OCI-LY3 (cell line): ENCODE results near the gene DUS2.

ENCODE experiments used
- H2AFZ ChIP-seq: fragments of 200-600, 300-600 bp; shearing (Covaris generic); 2 replicates; pipeline ENCODE4 v1.6.0; 2014; ENCODE audit warnings: antibody characterized with exemption, low read depth, low read length
- H3K27ac ChIP-seq: fragments of 200-600, 300-600 bp; sonication (generic); 2 replicates; pipeline ENCODE4 v1.5.1; 2014; ENCODE audit warnings: mild to moderate bottlenecking, low read length, moderate library complexity, mixed read lengths
- H3K27me3 ChIP-seq: fragments of 200-600, 300-600 bp; sonication (generic); 2 replicates; pipeline ENCODE4 v1.6.1; 2014; ENCODE audit warnings: low read depth, low read length, mixed read lengths
- H3K36me3 ChIP-seq: fragments of 200-600, 300-600 bp; sonication (generic); replicated peaks from 2 replicates; pipeline ENCODE3; 2014; ENCODE audit warnings: low read depth, low read length, mixed read lengths
- H3K4me1 ChIP-seq: fragments of 300-600, 200-600 bp; sonication (generic); 2 replicates; pipeline ENCODE4 v1.6.1; 2014; ENCODE audit warnings: low read length, mixed read lengths
- H3K4me2 ChIP-seq: fragments of 200-600, 300-600 bp; sonication (generic); 2 replicates; pipeline ENCODE4 v1.6.1; 2014; ENCODE audit warnings: low read length, mixed read lengths
- H3K4me3 ChIP-seq: fragments of 300-600, 200-600 bp; sonication (generic); 2 replicates; pipeline ENCODE4 v1.5.1; 2014; ENCODE audit warnings: antibody characterized with exemption, mild to moderate bottlenecking, low read length, moderate library complexity
- H3K79me2 ChIP-seq: fragments of 300-600, 200-600 bp; shearing (Covaris generic); 2 replicates; pipeline ENCODE4 v1.6.1; 2014; ENCODE audit warnings: mild to moderate bottlenecking, low read length, mixed read lengths
- H3K9ac ChIP-seq: fragments of 300-600, 200-600 bp; shearing (Covaris generic); 2 replicates; pipeline ENCODE4 v1.6.0; 2014; ENCODE audit warnings: mild to moderate bottlenecking, low read length, moderate library complexity
- H3K9me3 ChIP-seq: fragments of 200-600, 300-600 bp; shearing (Covaris generic); 2 replicates; pipeline ENCODE4 v1.6.1; 2014; ENCODE audit warnings: low read length, mixed read lengths; ENCODE audit not compliant: insufficient read depth
- H4K20me1 ChIP-seq: fragments of 200-600, 300-600 bp; sonication (generic); 2 replicates; pipeline ENCODE4 v1.6.1; 2016; ENCODE audit warnings: low read length, mixed read lengths; ENCODE audit not compliant: insufficient read depth
- CTCF ChIP-seq: fragments of 200-600, 300-600 bp; sonication (generic); IDR thresholded peaks from 2 replicates; pipeline ENCODE4 v1.5.1; 2014; ENCODE audit warnings: antibody characterized with exemption, low read length, low read depth
- EZH2phosphoT487 ChIP-seq: fragments of 200-600 bp; shearing (Covaris generic); IDR thresholded peaks from 2 replicates; pipeline ENCODE4 v1.6.1; 2018; ENCODE audit warnings: antibody characterized with exemption, mixed run types, low read depth

Gene DUS2

DNA sequence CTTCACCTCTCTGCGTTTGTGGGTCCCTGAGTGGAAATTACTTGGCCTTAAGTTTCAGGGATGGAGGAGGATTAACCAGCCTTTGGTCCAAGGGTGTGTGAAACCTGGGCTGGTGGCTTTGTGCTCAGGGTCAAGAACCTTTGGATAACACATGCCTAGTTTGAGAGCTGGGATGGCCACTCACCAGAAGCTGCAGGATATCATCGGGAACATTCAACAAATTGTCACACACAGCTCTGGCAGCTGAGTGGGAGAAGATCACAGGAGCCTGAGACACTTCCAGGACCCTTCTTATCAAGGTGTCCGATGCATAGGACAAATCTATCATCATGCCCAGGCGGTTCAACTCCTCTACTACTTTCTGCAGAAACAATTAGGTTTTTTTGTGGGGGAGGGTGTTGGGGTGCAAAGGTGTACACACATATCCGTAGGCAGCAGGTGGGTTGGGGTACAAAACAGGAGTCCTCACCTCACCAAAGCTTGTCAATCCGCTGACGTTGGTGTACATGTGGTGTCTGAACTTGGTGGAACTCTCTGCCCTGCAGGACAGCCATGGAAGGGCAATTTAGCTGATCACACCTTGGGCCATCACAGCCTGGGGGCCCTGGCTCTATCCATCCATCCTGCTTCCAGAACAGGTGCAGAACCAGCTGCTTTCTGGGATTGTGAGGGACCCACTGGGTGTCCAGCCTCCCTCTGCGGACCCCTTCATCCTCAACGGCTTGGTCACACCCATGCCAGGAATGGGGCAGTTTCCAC, 45.4 kb upstream of the DUS2 start:
- no peaks in the 10 kb centered on the region for H3K79me2 ChIP-seq
- H3K9me3 ChIP-seq, result no peaks in the 10 kb centered on the region
- no peak overlapping the region for H3K4me3 ChIP-seq
- H3K27ac ChIP-seq, result no peak overlapping the region
- TF ChIP-seq CTCF, result no peak
- no peak for TF ChIP-seq EZH2phosphoT487
- H3K36me3 ChIP-seq, result no peaks in the 10 kb centered on the region
- no peaks in the 10 kb centered on the region for H4K20me1 ChIP-seq
- H3K9ac ChIP-seq, result no peak overlapping the region
- H3K4me2 ChIP-seq, result no peak overlapping the region
- no peak overlapping the region for H2AFZ ChIP-seq
- H3K4me1 ChIP-seq, result peaks cover 7% of the 10 kb centered on the region
- no peaks in the 10 kb centered on the region for H3K27me3 ChIP-seq

DNA sequence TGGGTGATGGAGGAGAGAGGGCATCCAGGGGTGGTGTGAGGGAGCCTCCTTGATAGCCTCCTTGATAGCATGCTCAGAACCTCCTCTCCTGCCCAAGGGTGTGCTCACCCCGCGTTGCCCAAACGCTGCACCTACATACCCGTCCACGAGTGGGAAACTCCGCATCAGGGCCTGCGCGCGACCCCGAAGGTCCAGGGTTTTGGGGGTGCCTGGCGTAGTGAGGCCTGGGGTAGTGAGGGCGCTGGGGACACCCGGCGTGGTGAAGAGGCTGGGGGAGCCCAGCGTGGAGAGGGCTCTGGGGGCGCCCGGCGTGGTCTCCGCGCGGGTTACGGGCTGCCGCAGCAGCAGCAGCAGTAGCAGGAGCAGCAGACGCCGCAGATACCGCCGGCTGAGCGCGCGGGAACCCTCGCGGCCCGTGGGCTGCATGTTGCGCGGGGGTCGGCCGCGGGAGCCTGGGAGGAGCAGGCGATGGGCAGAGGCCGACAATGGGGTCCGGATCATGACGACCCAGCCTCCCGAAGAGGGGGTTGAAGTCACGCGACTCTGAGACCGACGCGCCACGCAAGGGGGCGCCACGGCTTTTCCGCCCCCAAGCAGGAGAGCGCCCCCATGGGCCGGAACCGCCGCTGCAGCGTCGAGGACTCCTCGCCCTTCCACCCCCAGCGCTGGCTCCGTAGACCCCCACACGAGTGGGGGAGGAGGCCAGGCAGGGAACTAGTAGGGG, 43.0 kb upstream of the DUS2 start, which contains the start of gene DPEP3:
Gene DPEP3 (minus strand): TSS at position 545 of the 724 bp plus-strand sequence. CDS start 119 bp downstream, at position 426.
- H3K36me3 ChIP-seq, result no peaks in the 10 kb centered on the region
- no peak within 1 kb of the TSS for H3K9ac ChIP-seq
- H3K4me1 ChIP-seq, result peaks cover 25% of the 10 kb centered on the region
- H3K4me3 ChIP-seq, result no peak within 1 kb of the TSS
- no peak within 1 kb of the TSS for H3K4me2 ChIP-seq
- H3K27ac ChIP-seq, result no peak within 1 kb of the TSS
- H4K20me1 ChIP-seq, result no peaks in the 10 kb centered on the region
- H3K9me3 ChIP-seq, result no peaks in the 10 kb centered on the region
- H3K79me2 ChIP-seq, result no peaks in the 10 kb centered on the region
- no peaks in the 10 kb centered on the region for H3K27me3 ChIP-seq
- TF ChIP-seq CTCF (no peak; the same call in 1 of the 2 replicates), EZH2phosphoT487 (no peak)
- no peak within 1 kb of the TSS for H2AFZ ChIP-seq

DNA sequence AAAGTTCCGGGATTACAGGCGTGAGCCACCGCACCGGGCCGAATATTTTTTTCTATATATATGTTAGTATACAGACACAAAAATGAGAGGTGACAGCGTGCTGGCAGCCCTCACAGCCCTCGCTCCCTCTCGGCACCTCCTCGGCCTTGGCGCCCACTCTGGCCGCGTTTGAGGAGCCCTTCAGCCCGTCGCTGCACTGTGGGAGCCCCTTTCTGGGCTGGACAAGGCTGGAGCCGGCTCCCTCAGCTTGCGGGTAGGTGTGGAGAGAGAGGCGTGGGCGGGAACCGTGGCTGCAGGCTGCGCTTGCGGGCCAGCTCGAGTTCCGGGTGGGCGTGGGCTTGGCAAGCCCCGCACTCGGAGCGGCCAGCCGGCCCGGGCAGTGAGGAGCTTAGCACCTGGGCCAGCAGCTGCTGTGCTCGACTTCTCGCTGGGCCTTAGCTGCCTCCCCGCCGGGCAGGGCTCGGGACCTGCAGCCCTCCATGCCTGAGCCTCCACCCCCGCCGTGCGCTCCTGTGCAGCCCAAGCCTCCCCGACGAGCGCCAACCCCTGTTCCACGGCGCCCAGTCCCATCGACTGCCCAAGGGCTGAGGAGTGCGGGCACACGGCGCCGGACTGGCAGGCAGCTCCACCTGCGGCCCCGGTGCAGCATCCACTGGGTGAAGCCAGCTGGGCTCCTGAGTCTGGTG, 40.9 kb upstream of the DUS2 start:
- Histone ChIP-seq H3K9ac (no peak overlapping the region), H3K4me2 (no peak overlapping the region), H3K4me3 (no peak overlapping the region), H3K4me1 (peaks cover 25% of the 10 kb centered on the region), H2AFZ (no peak overlapping the region), H4K20me1 (no peaks in the 10 kb centered on the region), H3K79me2 (no peaks in the 10 kb centered on the region), H3K27me3 (no peaks in the 10 kb centered on the region), H3K9me3 (no peaks in the 10 kb centered on the region), H3K27ac (no peak overlapping the region), H3K36me3 (no peaks in the 10 kb centered on the region)
- TF ChIP-seq EZH2phosphoT487 (no peak), CTCF (no peak)

DNA sequence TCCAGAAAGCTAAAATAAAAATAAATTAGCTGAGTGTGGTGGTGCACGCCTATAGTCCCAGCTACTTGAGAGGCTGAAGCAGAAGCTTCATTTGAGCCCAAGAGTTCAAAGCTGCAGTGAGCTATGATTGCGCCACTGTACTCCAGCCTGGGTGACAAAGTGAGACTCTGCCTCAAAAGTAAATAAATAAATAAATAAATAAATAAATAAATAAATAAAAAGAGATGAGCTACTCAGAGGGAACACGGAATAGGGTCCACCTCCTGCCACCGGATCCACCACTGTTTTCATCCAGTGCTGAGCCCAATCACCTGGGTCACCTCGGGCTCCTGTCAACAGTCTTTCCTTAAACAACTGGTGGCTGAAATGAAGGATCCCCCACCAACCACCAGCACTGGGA, 36.1 kb upstream of the DUS2 start:
- Histone ChIP-seq H3K27ac (no peak overlapping the region), H3K36me3 (no peaks in the 10 kb centered on the region), H3K9ac (no peak overlapping the region), H3K4me2 (no peak overlapping the region), H3K4me3 (no peak overlapping the region), H3K79me2 (no peaks in the 10 kb centered on the region), H2AFZ (no peak overlapping the region), H3K9me3 (no peaks in the 10 kb centered on the region), H3K27me3 (no peaks in the 10 kb centered on the region), H4K20me1 (no peaks in the 10 kb centered on the region), H3K4me1 (peaks cover 49% of the 10 kb centered on the region)
- TF ChIP-seq CTCF (no peak), EZH2phosphoT487 (no peak)
